HG02973 (cell line): ENCODE results near the gene BPIFB1.

ENCODE experiments used
- ATAC-seq: cut with Tn5 transposase; IDR thresholded peaks from one replicate; pipeline ENCODE4 v1.9.1; 2021; ENCODE audit warnings: moderate library complexity; ENCODE audit not compliant: unreplicated experiment

Gene BPIFB1

GRCh38 chr20:33320006-33320405, 37.0 kb downstream of the BPIFB1 start:
- no peak for ATAC-seq

GRCh38 chr20:33322456-33322855, 39.4 kb downstream of the BPIFB1 start:
- ATAC-seq: no peak

GRCh38 chr20:33323236-33323635, 40.2 kb downstream of the BPIFB1 start:
- ATAC-seq: no peak

GRCh38 chr20:33325350-33325749, 42.3 kb downstream of the BPIFB1 start:
- no peak for ATAC-seq

GRCh38 chr20:33328157-33329137, 45.4 kb downstream of the BPIFB1 start:
- ATAC-seq: no peak

- ATAC-seq: no peak
These were observed 50.0 kb downstream of the BPIFB1 start for GRCh38 chr20:33332905-33333456.

- no peak for ATAC-seq
These were observed 50.6 kb downstream of the BPIFB1 start for GRCh38 chr20:33333616-33334015.

DNA sequence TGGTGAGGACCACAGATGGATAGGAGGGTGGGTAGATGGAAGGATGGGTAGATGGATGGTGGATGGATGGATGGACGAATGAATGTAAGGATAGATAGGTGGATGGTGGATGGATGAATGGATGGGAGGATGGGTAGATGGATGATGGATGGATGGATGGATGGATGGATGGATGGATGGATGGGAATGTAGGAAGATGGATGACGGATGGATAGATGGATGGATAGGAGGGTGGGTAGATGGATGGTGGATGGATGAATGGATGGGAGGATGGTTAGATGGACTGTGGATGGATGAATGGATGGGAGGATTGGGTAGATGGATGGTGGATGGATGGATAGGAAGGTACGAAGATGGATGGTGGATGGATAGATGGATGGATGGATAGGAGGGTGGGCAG, 51.1 kb downstream of the BPIFB1 start:
- ATAC-seq: no peak

DNA sequence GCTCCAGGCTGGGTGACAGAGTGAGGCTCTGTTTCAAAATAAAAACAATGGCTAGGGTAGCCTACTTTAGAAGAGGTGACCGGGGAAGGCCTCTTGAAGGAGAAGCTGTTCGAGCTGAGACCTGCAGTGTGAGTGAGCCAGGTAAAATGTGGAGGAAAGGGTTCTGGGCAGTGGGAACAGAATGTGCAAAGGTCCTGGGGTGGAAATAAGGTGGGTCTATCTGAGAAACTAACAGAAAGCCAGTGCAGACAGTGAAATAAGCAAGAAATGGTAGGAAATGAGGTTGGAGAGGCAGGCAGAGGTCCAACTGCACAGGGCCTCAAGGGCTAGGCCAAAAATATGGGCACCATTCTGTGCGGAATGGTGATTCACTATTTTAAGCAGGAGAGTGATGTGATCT, 53.4 kb downstream of the BPIFB1 start:
- ATAC-seq: no peak

DNA sequence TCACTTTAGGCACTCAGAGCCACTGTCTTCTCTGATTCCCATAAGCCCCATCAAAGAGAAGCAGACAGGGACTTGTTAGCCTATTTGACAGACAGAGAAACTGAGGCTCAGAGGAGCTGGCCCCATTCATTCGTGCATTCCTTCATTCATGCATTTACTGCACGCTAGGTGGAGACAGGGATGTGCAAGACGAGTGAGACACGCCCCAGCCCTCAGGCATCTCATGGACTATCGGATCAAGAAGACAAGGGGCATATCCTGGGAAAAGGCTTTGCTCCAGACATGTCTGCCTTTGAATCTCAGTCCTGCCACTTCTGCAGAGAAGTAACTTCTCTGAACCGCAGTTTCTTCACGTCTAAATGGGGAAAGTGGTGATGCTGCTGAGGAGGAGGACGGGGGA, 54.1 kb downstream of the BPIFB1 start:
- no peak for ATAC-seq

DNA sequence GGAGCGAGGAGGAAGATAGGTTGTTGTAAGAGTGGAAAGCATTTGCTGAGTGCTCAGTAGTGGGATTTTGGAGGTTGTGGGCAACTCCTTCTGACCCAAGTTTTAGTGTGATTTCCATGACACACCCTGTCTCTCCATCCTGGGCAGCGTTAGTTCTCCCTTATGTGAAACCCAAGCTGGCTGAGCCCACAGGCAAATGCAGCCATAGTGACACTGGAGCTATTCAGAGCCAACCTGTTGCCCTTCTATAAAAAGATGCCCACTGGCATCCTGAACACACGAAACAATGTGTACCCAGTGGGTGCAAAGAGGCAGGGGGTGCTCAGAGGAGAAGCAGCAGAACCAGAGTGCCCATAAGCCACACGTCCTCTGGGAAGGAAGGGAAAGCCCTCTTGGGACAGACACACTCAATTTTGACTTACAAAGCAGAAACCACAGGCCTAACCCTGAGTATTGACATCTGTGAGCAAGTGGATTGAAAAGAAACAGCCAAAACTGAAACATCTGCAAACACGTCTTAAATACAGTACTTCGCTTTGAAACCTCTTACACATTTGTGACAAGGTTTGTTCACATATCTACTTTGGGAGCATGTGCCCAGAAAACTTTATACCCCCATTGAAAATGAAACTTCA, 54.6 kb downstream of the BPIFB1 start:
- no peak for ATAC-seq

GRCh38 chr20:33338467-33339258, 55.6 kb downstream of the BPIFB1 start:
- no peak for ATAC-seq

DNA sequence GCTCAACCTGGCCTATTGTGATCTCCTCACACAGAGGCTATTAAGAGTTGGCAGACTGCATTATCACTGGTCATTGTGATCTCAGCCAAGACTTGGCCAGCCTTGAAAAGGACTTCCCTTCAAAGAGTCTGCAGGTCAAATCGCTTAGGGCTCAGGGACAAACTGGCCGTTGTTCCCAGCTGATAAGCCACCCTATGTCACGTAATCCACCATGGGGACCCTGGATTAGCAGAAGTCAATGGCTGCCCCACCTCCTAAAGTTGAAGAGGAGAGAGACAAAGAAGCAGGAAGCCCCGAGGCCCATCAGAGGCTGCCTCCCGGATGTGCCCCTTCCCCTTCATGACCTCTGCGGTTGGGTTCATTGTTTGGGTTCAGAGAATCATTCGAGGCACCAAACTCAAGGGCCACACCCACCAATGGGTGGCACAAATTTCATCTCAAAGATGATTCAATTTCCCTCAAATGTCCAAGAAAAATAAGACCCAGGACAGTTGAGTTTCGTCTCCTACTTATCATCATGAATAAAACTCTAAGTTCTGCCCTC, 56.6 kb downstream of the BPIFB1 start:
- ATAC-seq: no peak

DNA sequence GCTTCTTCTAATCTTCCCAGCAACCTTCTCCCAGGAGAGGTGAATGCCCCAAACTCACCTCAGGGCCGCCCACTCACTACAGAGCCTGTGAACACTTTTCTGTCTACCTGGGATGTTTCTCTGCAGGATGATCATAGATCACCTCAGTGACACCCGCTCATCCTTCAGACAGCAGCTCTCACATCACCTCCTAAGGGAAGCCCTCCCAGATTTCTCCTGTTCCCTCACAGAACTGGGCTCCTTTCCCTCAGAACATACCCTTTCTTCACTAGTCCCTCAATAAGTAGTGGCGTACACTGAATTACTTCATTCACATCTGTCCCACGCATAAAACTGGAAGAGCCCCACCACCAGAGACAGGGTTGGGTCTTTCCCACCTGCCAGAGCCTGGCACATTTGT, 60.5 kb downstream of the BPIFB1 start:
- ATAC-seq: no peak

DNA sequence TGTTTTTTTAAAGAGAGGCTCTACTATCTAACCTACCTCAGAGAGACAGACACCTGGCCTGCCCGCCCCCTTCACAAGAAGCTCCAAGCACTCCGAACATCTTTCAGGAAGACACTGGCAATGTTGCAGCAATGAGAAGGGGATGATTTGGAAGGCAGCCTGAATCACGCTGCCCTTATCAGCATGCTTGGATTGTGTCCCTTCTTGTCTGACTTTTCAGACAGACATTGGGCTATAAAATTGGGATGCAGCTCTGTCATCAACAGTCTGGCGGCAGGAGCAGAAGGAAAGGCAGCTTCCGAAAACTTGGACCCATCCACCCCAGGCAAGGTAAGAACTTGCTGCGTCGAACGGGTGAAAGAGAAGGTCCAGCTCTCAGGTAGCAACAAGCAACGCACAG, 62.3 kb downstream of the BPIFB1 start:
- ATAC-seq: no peak

- ATAC-seq: no peak
These were observed 65.3 kb downstream of the BPIFB1 start for GRCh38 chr20:33348136-33348937.

DNA sequence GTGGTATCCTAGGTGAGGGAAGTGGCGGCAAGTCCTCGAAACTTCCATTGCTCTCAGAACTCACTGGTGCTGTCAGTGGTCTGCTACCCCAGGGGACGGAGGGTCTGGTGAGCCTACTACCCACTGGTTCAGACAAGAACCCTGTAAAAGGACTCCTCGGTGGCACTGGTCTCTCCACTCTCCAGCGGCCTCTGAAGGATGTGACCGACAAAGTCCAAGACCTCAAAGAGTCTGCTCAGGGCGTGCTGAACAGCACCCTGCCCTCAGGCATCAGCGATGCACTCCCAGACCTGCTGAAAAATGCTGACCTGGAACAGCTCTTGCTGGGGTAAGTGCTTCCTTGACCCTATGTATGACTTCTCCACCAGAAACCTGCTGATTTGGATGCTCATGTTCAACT, 66.5 kb downstream of the BPIFB1 start:
- no peak for ATAC-seq

GRCh38 chr20:33351696-33352095, 68.7 kb downstream of the BPIFB1 start:
- no peak for ATAC-seq

GRCh38 chr20:33352258-33353012, 69.4 kb downstream of the BPIFB1 start:
- ATAC-seq: no peak
